ENCODE results near the gene NPHP3.
A peak's percentile ranks its signal among the peaks of the same experiment; 100 is the strongest.

Gene NPHP3

GRCh38 chr3:132694991-132695390, 27.2 kb downstream of the NPHP3 start:
- peaks cover 2% of the 10 kb centered on the region; the same call in 1 of the 2 replicates for H3K36me3 ChIP-seq (ENCODE audit: control insufficient read depth, insufficient read depth, low read length)
- H3K27me3 ChIP-seq (ENCODE audit: control insufficient read depth, insufficient read depth, low read length) = no peaks in the 10 kb centered on the region
- no peaks in the 10 kb centered on the region for H3K4me1 ChIP-seq (ENCODE audit: control insufficient read depth, insufficient read depth, low read length)
- no peak for DNase-seq (ENCODE audit: low read depth, low spot score)
- no peak overlapping the region for H3K4me3 ChIP-seq (ENCODE audit: low read length)
- H3K27ac ChIP-seq (ENCODE audit: low read length) = no peak overlapping the region
- H3K9me3 ChIP-seq (ENCODE audit: control insufficient read depth, insufficient read depth, low read length) = no peaks in the 10 kb centered on the region
- no CpG with 5 or more reads among the region's 4 CpGs for WGBS (ENCODE audit: insufficient coverage, insufficient read length)

- H3K36me3 ChIP-seq (ENCODE audit: control insufficient read depth, insufficient read depth, low read length) = peaks cover 4% of the 10 kb centered on the region; the same call in 1 of the 2 replicates
- no peak for DNase-seq (ENCODE audit: low read depth, low spot score)
- H3K4me3 ChIP-seq (ENCODE audit: low read length) = no peak overlapping the region
- no peaks in the 10 kb centered on the region for H3K27me3 ChIP-seq (ENCODE audit: control insufficient read depth, insufficient read depth, low read length)
- WGBS (ENCODE audit: insufficient coverage, insufficient read length) = no CpG with 5 or more reads among the region's 4 CpGs
- no peak overlapping the region for H3K27ac ChIP-seq (ENCODE audit: low read length)
- H3K9me3 ChIP-seq (ENCODE audit: control insufficient read depth, insufficient read depth, low read length) = no peaks in the 10 kb centered on the region
- H3K4me1 ChIP-seq (ENCODE audit: control insufficient read depth, insufficient read depth, low read length) = no peaks in the 10 kb centered on the region
Observed at GRCh38 chr3:132690040-132690439, 32.2 kb downstream of the NPHP3 start.

- no peak overlapping the region for H3K27ac ChIP-seq (ENCODE audit: low read length)
- H3K9me3 ChIP-seq (ENCODE audit: control insufficient read depth, insufficient read depth, low read length) = no peaks in the 10 kb centered on the region
- no peaks in the 10 kb centered on the region for H3K27me3 ChIP-seq (ENCODE audit: control insufficient read depth, insufficient read depth, low read length)
- H3K36me3 ChIP-seq (ENCODE audit: control insufficient read depth, insufficient read depth, low read length) = no peaks in the 10 kb centered on the region; the same call in 1 of the 2 replicates
- H3K4me1 ChIP-seq (ENCODE audit: control insufficient read depth, insufficient read depth, low read length) = no peaks in the 10 kb centered on the region
- DNase-seq (ENCODE audit: low read depth, low spot score) = no peak
- H3K4me3 ChIP-seq (ENCODE audit: low read length) = no peak overlapping the region
Observed at GRCh38 chr3:132682201-132682600, 40.0 kb downstream of the NPHP3 start.

- Histone ChIP-seq H3K27ac (ENCODE audit: low read length) (no peak overlapping the region), H3K27me3 (ENCODE audit: control insufficient read depth, insufficient read depth, low read length) (no peaks in the 10 kb centered on the region), H3K4me1 (ENCODE audit: control insufficient read depth, insufficient read depth, low read length) (no peaks in the 10 kb centered on the region), H3K4me3 (ENCODE audit: low read length) (no peak overlapping the region), H3K36me3 (ENCODE audit: control insufficient read depth, insufficient read depth, low read length) (no peaks in the 10 kb centered on the region; the same call in 1 of the 2 replicates), H3K9me3 (ENCODE audit: control insufficient read depth, insufficient read depth, low read length) (no peaks in the 10 kb centered on the region)
- WGBS (ENCODE audit: insufficient coverage, insufficient read length) = 100% methylated on average over 2 of the region's 3 CpGs
- DNase-seq (ENCODE audit: low read depth, low spot score) = no peak
Observed at GRCh38 chr3:132681421-132681820, 40.8 kb downstream of the NPHP3 start.

- H3K4me3 ChIP-seq (ENCODE audit: low read length) = no peak overlapping the region
- no peaks in the 10 kb centered on the region for H3K4me1 ChIP-seq (ENCODE audit: control insufficient read depth, insufficient read depth, low read length)
- no CpG with 5 or more reads among the region's 5 CpGs for WGBS (ENCODE audit: insufficient coverage, insufficient read length)
- no peaks in the 10 kb centered on the region for H3K9me3 ChIP-seq (ENCODE audit: control insufficient read depth, insufficient read depth, low read length)
- H3K27me3 ChIP-seq (ENCODE audit: control insufficient read depth, insufficient read depth, low read length) = no peaks in the 10 kb centered on the region
- DNase-seq (ENCODE audit: low read depth, low spot score) = no peak
- H3K36me3 ChIP-seq (ENCODE audit: control insufficient read depth, insufficient read depth, low read length) = no peaks in the 10 kb centered on the region; the same call in 1 of the 2 replicates
- no peak overlapping the region for H3K27ac ChIP-seq (ENCODE audit: low read length)
Observed at GRCh38 chr3:132679911-132680310, 42.3 kb downstream of the NPHP3 start.

GRCh38 chr3:132675408-132675807, 46.8 kb downstream of the NPHP3 start:
- no peak overlapping the region for H3K27ac ChIP-seq (ENCODE audit: low read length)
- no peaks in the 10 kb centered on the region; the same call in 1 of the 2 replicates for H3K36me3 ChIP-seq (ENCODE audit: control insufficient read depth, insufficient read depth, low read length)
- H3K27me3 ChIP-seq (ENCODE audit: control insufficient read depth, insufficient read depth, low read length) = no peaks in the 10 kb centered on the region
- no peak for DNase-seq (ENCODE audit: low read depth, low spot score)
- H3K4me3 ChIP-seq (ENCODE audit: low read length) = no peak overlapping the region
- no peaks in the 10 kb centered on the region for H3K4me1 ChIP-seq (ENCODE audit: control insufficient read depth, insufficient read depth, low read length)
- H3K9me3 ChIP-seq (ENCODE audit: control insufficient read depth, insufficient read depth, low read length) = no peaks in the 10 kb centered on the region

GRCh38 chr3:132669256-132669777, 52.9 kb downstream of the NPHP3 start:
- Histone ChIP-seq H3K36me3 (ENCODE audit: control insufficient read depth, insufficient read depth, low read length) (no peaks in the 10 kb centered on the region; the same call in 1 of the 2 replicates), H3K4me3 (ENCODE audit: low read length) (no peak overlapping the region), H3K9me3 (ENCODE audit: control insufficient read depth, insufficient read depth, low read length) (no peaks in the 10 kb centered on the region), H3K4me1 (ENCODE audit: control insufficient read depth, insufficient read depth, low read length) (no peaks in the 10 kb centered on the region), H3K27me3 (ENCODE audit: control insufficient read depth, insufficient read depth, low read length) (no peaks in the 10 kb centered on the region), H3K27ac (ENCODE audit: low read length) (no peak overlapping the region)
- no peak for DNase-seq (ENCODE audit: low read depth, low spot score)
- WGBS (ENCODE audit: insufficient coverage, insufficient read length) = no CpG with 5 or more reads among the region's 5 CpGs

- WGBS (ENCODE audit: insufficient coverage, insufficient read length) = no CpG with 5 or more reads among the region's 3 CpGs
- no peaks in the 10 kb centered on the region; the same call in 1 of the 2 replicates for H3K36me3 ChIP-seq (ENCODE audit: control insufficient read depth, insufficient read depth, low read length)
Observed at GRCh38 chr3:132665230-132665745, 56.9 kb downstream of the NPHP3 start.

GRCh38 chr3:132662212-132662611, 60.0 kb downstream of the NPHP3 start:
- no peak for DNase-seq (ENCODE audit: low read depth, low spot score)
- Histone ChIP-seq H3K36me3 (ENCODE audit: control insufficient read depth, insufficient read depth, low read length) (no peaks in the 10 kb centered on the region; the same call in 1 of the 2 replicates), H3K4me1 (ENCODE audit: control insufficient read depth, insufficient read depth, low read length) (no peaks in the 10 kb centered on the region), H3K27me3 (ENCODE audit: control insufficient read depth, insufficient read depth, low read length) (no peaks in the 10 kb centered on the region), H3K9me3 (ENCODE audit: control insufficient read depth, insufficient read depth, low read length) (no peaks in the 10 kb centered on the region), H3K27ac (ENCODE audit: low read length) (no peak overlapping the region), H3K4me3 (ENCODE audit: low read length) (no peak overlapping the region)

More at GRCh38 chr3:132665230-132665745, 56.9 kb downstream of the NPHP3 start:
- no peaks in the 10 kb centered on the region for H3K4me1 ChIP-seq (ENCODE audit: control insufficient read depth, insufficient read depth, low read length)
- no peak overlapping the region for H3K4me3 ChIP-seq (ENCODE audit: low read length)
- H3K27me3 ChIP-seq (ENCODE audit: control insufficient read depth, insufficient read depth, low read length) = no peaks in the 10 kb centered on the region
- H3K27ac ChIP-seq (ENCODE audit: low read length) = no peak overlapping the region
- no peak for DNase-seq (ENCODE audit: low read depth, low spot score)
- H3K9me3 ChIP-seq (ENCODE audit: control insufficient read depth, insufficient read depth, low read length) = no peaks in the 10 kb centered on the region

GRCh38 chr3:132661101-132661500, 61.1 kb downstream of the NPHP3 start:
- H3K27me3 ChIP-seq (ENCODE audit: control insufficient read depth, insufficient read depth, low read length) = no peaks in the 10 kb centered on the region
- no peak for DNase-seq (ENCODE audit: low read depth, low spot score)
- H3K4me3 ChIP-seq (ENCODE audit: low read length) = peak overlapping the region; percentile 80; the same call in 1 of the 2 replicates
- no peaks in the 10 kb centered on the region for H3K9me3 ChIP-seq (ENCODE audit: control insufficient read depth, insufficient read depth, low read length)
- no peaks in the 10 kb centered on the region for H3K4me1 ChIP-seq (ENCODE audit: control insufficient read depth, insufficient read depth, low read length)
- no peak overlapping the region for H3K27ac ChIP-seq (ENCODE audit: low read length)
- no peaks in the 10 kb centered on the region for H3K36me3 ChIP-seq (ENCODE audit: control insufficient read depth, insufficient read depth, low read length)
- no CpG with 5 or more reads among the region's 8 CpGs for WGBS (ENCODE audit: insufficient coverage, insufficient read length)

- peak overlapping the region; percentile 80 for H3K4me3 ChIP-seq (ENCODE audit: low read length)
- no peaks in the 10 kb centered on the region for H3K9me3 ChIP-seq (ENCODE audit: control insufficient read depth, insufficient read depth, low read length)
- no CpG with 5 or more reads among the region's 5 CpGs for WGBS (ENCODE audit: insufficient coverage, insufficient read length)
- DNase-seq (ENCODE audit: low read depth, low spot score) = no peak
- no peaks in the 10 kb centered on the region for H3K27me3 ChIP-seq (ENCODE audit: control insufficient read depth, insufficient read depth, low read length)
- H3K27ac ChIP-seq (ENCODE audit: low read length) = no peak overlapping the region
- no peaks in the 10 kb centered on the region for H3K36me3 ChIP-seq (ENCODE audit: control insufficient read depth, insufficient read depth, low read length)
- no peaks in the 10 kb centered on the region for H3K4me1 ChIP-seq (ENCODE audit: control insufficient read depth, insufficient read depth, low read length)
Observed at GRCh38 chr3:132660811-132661070, 61.5 kb downstream of the NPHP3 start.
